H9 (cell line): ENCODE measurements around the gene NFYB. TPM values are rescaled to one million over a fixed set of nuclear protein-coding genes. Genes with fewer than 3 reads are reported as not detected.

ENCODE experiments used
- DNase-seq: peaks from one replicate; pipeline ENCODE4 v3.0.0-alpha.2; 2017
- H2AFZ ChIP-seq: one replicate; pipeline ENCODE4 v1.6.1; 2013; ENCODE audit warnings: mild to moderate bottlenecking, low read length, control low read depth, moderate library complexity
- H2AK5ac ChIP-seq: 2 replicates; pipeline ENCODE4 v1.6.1; 2013; ENCODE audit warnings: low read length, control low read depth, mixed read lengths; ENCODE audit not compliant: insufficient read length
- H2BK120ac ChIP-seq: one replicate; pipeline ENCODE4 v1.6.1; 2013; ENCODE audit warnings: low read depth, mild to moderate bottlenecking, low read length, control low read depth, inconsistent platforms; ENCODE audit not compliant: poor library complexity, severe bottlenecking
- H2BK12ac ChIP-seq: 2 replicates; pipeline ENCODE4 v1.6.1; 2013; ENCODE audit warnings: low read length, control low read depth, mixed read lengths, low read depth; ENCODE audit not compliant: insufficient read length
- H2BK15ac ChIP-seq: 2 replicates; pipeline ENCODE4 v1.6.1; 2013; ENCODE audit warnings: low read depth, low read length, control low read depth
- H2BK20ac ChIP-seq: one replicate; pipeline ENCODE4 v1.6.1; 2013; ENCODE audit warnings: low read depth, mild to moderate bottlenecking, low read length, control low read depth, inconsistent platforms; ENCODE audit not compliant: poor library complexity, severe bottlenecking
- H2BK5ac ChIP-seq: 2 replicates; pipeline ENCODE4 v1.6.1; 2013; ENCODE audit warnings: low read length, control low read depth, mixed read lengths; ENCODE audit not compliant: insufficient read length
- H3K14ac ChIP-seq: 2 replicates; pipeline ENCODE4 v1.6.1; 2013; ENCODE audit warnings: low read length, control low read depth; ENCODE audit not compliant: insufficient read depth
- H3K18ac ChIP-seq: 2 replicates; pipeline ENCODE4 v1.6.1; 2013; ENCODE audit warnings: low read depth, mild to moderate bottlenecking, mixed read lengths, low read length, control low read depth; ENCODE audit not compliant: insufficient read length
- H3K23ac ChIP-seq: 2 replicates; pipeline ENCODE4 v1.6.1; 2013; ENCODE audit warnings: low read length, control low read depth, mixed read lengths, low read depth; ENCODE audit not compliant: insufficient read length
- H3K23me2 ChIP-seq: 2 replicates; pipeline ENCODE4 v1.6.1; 2013; ENCODE audit warnings: low read depth, mild to moderate bottlenecking, mixed read lengths, low read length, control low read depth; ENCODE audit not compliant: insufficient read length, poor library complexity, severe bottlenecking
- H3K27ac ChIP-seq: 2 replicates; pipeline ENCODE4 v1.5.1; 2013; ENCODE audit warnings: low read length, control low read depth, mixed read lengths, low read depth; ENCODE audit not compliant: insufficient read length
- H3K27me3 ChIP-seq: 2 replicates; pipeline ENCODE4 v1.6.1; 2013; ENCODE audit warnings: low read length, control low read depth, inconsistent platforms; ENCODE audit not compliant: insufficient read depth
- H3K4ac ChIP-seq: 2 replicates; pipeline ENCODE4 v1.6.1; 2013; ENCODE audit warnings: low read depth, mild to moderate bottlenecking, control low read depth, inconsistent platforms, low read length, moderate library complexity
- H3K4me1 ChIP-seq: 2 replicates; pipeline ENCODE4 v1.6.1; 2013; ENCODE audit warnings: low read length, control low read depth, inconsistent platforms; ENCODE audit not compliant: insufficient read depth
- H3K4me2 ChIP-seq: 2 replicates; pipeline ENCODE4 v1.6.1; 2013; ENCODE audit warnings: low read length, control low read depth, mixed read lengths; ENCODE audit not compliant: insufficient read length, insufficient read depth
- H3K56ac ChIP-seq: 2 replicates; pipeline ENCODE4 v1.6.1; 2013; ENCODE audit warnings: low read depth, mild to moderate bottlenecking, mixed read lengths, low read length, control low read depth; ENCODE audit not compliant: insufficient read length
- H3K79me1 ChIP-seq: 2 replicates; pipeline ENCODE4 v1.6.1; 2013; ENCODE audit warnings: low read depth, mild to moderate bottlenecking, moderate library complexity, low read length, control low read depth, inconsistent platforms; ENCODE audit not compliant: insufficient read depth, poor library complexity, severe bottlenecking
- H3K79me2 ChIP-seq: 2 replicates; pipeline ENCODE4 v1.6.1; 2013; ENCODE audit warnings: low read length, control low read depth, inconsistent platforms; ENCODE audit not compliant: insufficient read depth
- H3K9ac ChIP-seq: 2 replicates; pipeline ENCODE4 v1.6.1; 2013; ENCODE audit warnings: low read length, control low read depth, mixed read lengths; ENCODE audit not compliant: insufficient read length; ENCODE audit errors: extremely low read depth
- H3K9me3 ChIP-seq: one replicate; pipeline ENCODE4 v1.6.1; 2013; ENCODE audit warnings: low read depth, low read length, inconsistent platforms; ENCODE audit not compliant: control insufficient read depth
- H3T11ph ChIP-seq: one replicate; pipeline ENCODE4 v1.6.1; 2013; ENCODE audit warnings: mild to moderate bottlenecking, low read length, control low read depth, inconsistent platforms
- H4K20me1 ChIP-seq: one replicate; pipeline ENCODE4 v1.6.1; 2013; ENCODE audit not compliant: control insufficient read depth, insufficient read length, insufficient read depth
- H4K5ac ChIP-seq: 2 replicates; pipeline ENCODE4 v1.6.1; 2013; ENCODE audit warnings: low read depth, mild to moderate bottlenecking, mixed read lengths, low read length, control low read depth; ENCODE audit not compliant: insufficient read length
- H4K8ac ChIP-seq: replicated peaks from 2 replicates; pipeline ENCODE4 v1.6.1; 2013; ENCODE audit warnings: low read length, control low read depth, mixed read lengths, low read depth; ENCODE audit not compliant: insufficient read length
- H4K91ac ChIP-seq: 2 replicates; pipeline ENCODE4 v1.6.1; 2013; ENCODE audit warnings: low read depth, mild to moderate bottlenecking, moderate library complexity, mixed read lengths, low read length, control low read depth; ENCODE audit not compliant: insufficient read length
- H3K27ac Mint-ChIP-seq, 3 experiments: 2 replicates in 2 of 3; 3 replicates in 1 of 3; pipeline ENCODE4 v1.8.0; 2020 to 2021; ENCODE audit warnings: mixed read lengths in 3 of 3, mild to moderate bottlenecking in 1 of 3, moderate library complexity in 1 of 3
- H3K27me3 Mint-ChIP-seq: 2 replicates; pipeline ENCODE4 v1.8.0; 2021; ENCODE audit warnings: low read depth, mild to moderate bottlenecking, moderate library complexity, mixed read lengths
- H3K36me3 Mint-ChIP-seq, 3 experiments: 2 replicates in 2 of 3; 3 replicates in 1 of 3; pipeline ENCODE4 v1.8.0; 2020 to 2021; ENCODE audit warnings: low read depth in 3 of 3, mixed read lengths in 3 of 3; ENCODE audit not compliant: insufficient read depth in 1 of 3
- H3K4me1 Mint-ChIP-seq, 2 experiments: 2 replicates each; pipeline ENCODE4 v1.8.0; 2020; ENCODE audit warnings: mixed read lengths in 2 of 2
- H3K4me3 Mint-ChIP-seq, 2 experiments: 2 replicates in 1 of 2; 3 replicates in 1 of 2; pipeline ENCODE4 v1.8.0; 2020 to 2021; ENCODE audit warnings: mild to moderate bottlenecking in 2 of 2, mixed read lengths in 2 of 2, moderate library complexity in 1 of 2
- H3K9me3 Mint-ChIP-seq, 2 experiments: 2 replicates in 1 of 2; 3 replicates in 1 of 2; pipeline ENCODE4 v1.8.0; 2020; ENCODE audit warnings: mild to moderate bottlenecking in 2 of 2, mixed read lengths in 2 of 2, moderate library complexity in 1 of 2
- CTCF ChIP-seq: fragments of 200-600 bp; sonication (generic); conservative IDR thresholded peaks from 3 replicates; pipeline ENCODE4 v1.8.0; 2021; ENCODE audit warnings: antibody characterized with exemption, mild to moderate bottlenecking
- WGBS: extraction: QIAGEN DNeasy Blood & Tissue Kit; methylation state at CpG from one replicate; pipeline ENCODE4 v1.1.7; 2013; ENCODE audit warnings: missing lambda C conversion rate, low lambda C conversion rate, mixed read lengths; ENCODE audit not compliant: insufficient read length; ENCODE audit errors: extremely low coverage; 5-methylcytosine and 5-hydroxymethylcytosine counted together
- total RNA-seq: library from RNA; stranded (reverse); gene quantifications from 2 replicates; pipeline ENCODE4 v1.2.1, GENCODE V29; 2021

The NFYB gene
- total RNA-seq, 1 experiment from 2014 or later: 52.5 TPM

DNA sequence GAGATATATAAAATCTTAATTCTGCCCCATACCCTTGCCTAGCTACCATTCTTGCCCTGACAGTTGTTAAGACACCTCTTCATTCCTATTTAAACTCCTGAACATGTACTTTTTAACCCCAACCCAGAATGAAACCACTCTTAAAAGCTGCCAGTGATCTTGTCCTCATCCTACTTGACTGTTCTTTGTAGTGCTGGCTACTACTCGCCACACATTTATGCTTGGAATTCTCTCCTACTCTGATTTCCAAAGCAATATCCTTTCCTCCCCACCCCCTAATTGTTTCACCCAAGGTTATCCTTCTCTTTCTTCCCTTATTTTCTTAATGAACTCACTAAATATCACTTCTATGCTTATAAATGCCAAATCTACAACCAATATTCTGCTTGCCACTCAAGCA lies 4.1 kb downstream of the NFYB start:
- H3K4ac ChIP-seq: no peak overlapping the region
- H2BK5ac ChIP-seq: no peak overlapping the region
- no peak overlapping the region for H2BK12ac ChIP-seq
- no peak overlapping the region for H2BK20ac ChIP-seq
- DNase-seq: no peak
- H3K9ac ChIP-seq: no peak overlapping the region
- H3K79me1 ChIP-seq: peaks cover 4% of the 10 kb centered on the region
- WGBS: no CpG with 5 or more reads among the region's 1 CpG
- H3K56ac ChIP-seq: no peak overlapping the region
- no peak overlapping the region for H4K8ac ChIP-seq
- H3T11ph ChIP-seq: no peak overlapping the region
- Mint-ChIP-seq H3K27ac (no peak overlapping the region), H3K9me3 (no peaks in the 10 kb centered on the region), H3K36me3 (peaks cover 6 to 32% (median 23%) of the 10 kb centered on the region in 3 experiments; a peak in 6 of 7 replicates), H3K4me3 (no peak overlapping the region), H3K27me3 (peaks cover under 1% of the 10 kb centered on the region), H3K4me1 (peaks cover 24 to 32% of the 10 kb centered on the region in 2 experiments)
- no peak for TF ChIP-seq CTCF
- H3K27ac ChIP-seq: no peak overlapping the region
- H3K23me2 ChIP-seq: peaks cover 8% of the 10 kb centered on the region
- H2AK5ac ChIP-seq: no peak overlapping the region
- H2AFZ ChIP-seq: no peak overlapping the region
- no peak overlapping the region for H2BK15ac ChIP-seq
- H4K91ac ChIP-seq: no peak overlapping the region
- no peak overlapping the region for H3K18ac ChIP-seq
- H3K9me3 ChIP-seq: no peaks in the 10 kb centered on the region
- no peak overlapping the region for H3K14ac ChIP-seq
- no peak overlapping the region for H3K23ac ChIP-seq
- no peaks in the 10 kb centered on the region for H4K20me1 ChIP-seq
- peaks cover 14% of the 10 kb centered on the region; the same call in 1 of the 2 replicates for H3K79me2 ChIP-seq
- H3K27me3 ChIP-seq: no peaks in the 10 kb centered on the region
- H3K4me2 ChIP-seq: no peak overlapping the region
- H2BK120ac ChIP-seq: no peak overlapping the region
- no peaks in the 10 kb centered on the region; the same call in 1 of the 2 replicates for H3K4me1 ChIP-seq
- no peak overlapping the region for H4K5ac ChIP-seq
